Hindlimb muscle (tissue), 1 donor: ENCODE data around the gene TBX1. TPM values are rescaled to one million over a fixed set of nuclear protein-coding genes. Genes with fewer than 3 reads are reported as not detected.
"Not testable (repeated sequence)": the region's sequence is repeated elsewhere in the genome, so short reads cannot be mapped to it uniquely, and the experiment has no call there.

Experiments
- DNase-seq: peaks from one replicate; pipeline ENCODE4 v3.0.0-alpha.2; 2013
- polyA plus RNA-seq: library from polyadenylated mRNA; unstranded; fragments of 120-200 nt; gene quantifications from one replicate; pipeline ENCODE4 v1.2.1, GENCODE V29; 2013; ENCODE audit not compliant: insufficient read length

The TBX1 gene
- polyA plus RNA-seq, 1 donor: 17.2 TPM

GRCh38 chr22:19723232-19723982, 37.2 kb upstream of the TBX1 start, which contains the start of gene GP1BB:
GP1BB (plus strand) TSS chr22:19723539; CDS start chr22:19723570, 31 bp downstream.
- DNase-seq: no peak

GRCh38 chr22:19723983-19724827, 36.4 kb upstream of the TBX1 start:
- no peak for DNase-seq

- DNase-seq: no peak
Observed at GRCh38 chr22:19724927-19725661, 35.5 kb upstream of the TBX1 start.

GRCh38 chr22:19726064-19726788, 34.4 kb upstream of the TBX1 start:
- DNase-seq: not testable (repeated sequence)

GRCh38 chr22:19727310-19728150, 33.0 kb upstream of the TBX1 start:
- DNase-seq: no peak

- no peak for DNase-seq
Observed at GRCh38 chr22:19728271-19728670, 32.3 kb upstream of the TBX1 start.

GRCh38 chr22:19728836-19729235, 31.7 kb upstream of the TBX1 start:
- DNase-seq: no peak

GRCh38 chr22:19729507-19729906, 31.1 kb upstream of the TBX1 start:
- DNase-seq: no peak

- no peak for DNase-seq
Observed at GRCh38 chr22:19730198-19730597, 30.4 kb upstream of the TBX1 start.

- peak; percentile 84 for DNase-seq
Observed at GRCh38 chr22:19730655-19731360, 29.8 kb upstream of the TBX1 start.

GRCh38 chr22:19731361-19732135, 29.0 kb upstream of the TBX1 start:
- DNase-seq: no peak

GRCh38 chr22:19732403-19733113, 28.0 kb upstream of the TBX1 start:
- no peak for DNase-seq

- DNase-seq: no peak
Observed at GRCh38 chr22:19733755-19734154, 26.8 kb upstream of the TBX1 start.

GRCh38 chr22:19734163-19734562, 26.4 kb upstream of the TBX1 start:
- DNase-seq: no peak

GRCh38 chr22:19734837-19735382, 25.7 kb upstream of the TBX1 start:
- DNase-seq: no peak

GRCh38 chr22:19735665-19736510, 24.7 kb upstream of the TBX1 start:
- DNase-seq: no peak

- DNase-seq: no peak
Observed at GRCh38 chr22:19737846-19738663, 22.5 kb upstream of the TBX1 start.
